ENCODE data around the gene RIC3.
A peak's percentile ranks its signal among the peaks of the same experiment; 100 is the strongest.

The RIC3 gene

GRCh38 chr11:8199676-8200075, 30.9 kb upstream of the RIC3 start:
- no peak for TF ChIP-seq CTCF (IDR thresholded peaks at IDR 0.05)

DNA sequence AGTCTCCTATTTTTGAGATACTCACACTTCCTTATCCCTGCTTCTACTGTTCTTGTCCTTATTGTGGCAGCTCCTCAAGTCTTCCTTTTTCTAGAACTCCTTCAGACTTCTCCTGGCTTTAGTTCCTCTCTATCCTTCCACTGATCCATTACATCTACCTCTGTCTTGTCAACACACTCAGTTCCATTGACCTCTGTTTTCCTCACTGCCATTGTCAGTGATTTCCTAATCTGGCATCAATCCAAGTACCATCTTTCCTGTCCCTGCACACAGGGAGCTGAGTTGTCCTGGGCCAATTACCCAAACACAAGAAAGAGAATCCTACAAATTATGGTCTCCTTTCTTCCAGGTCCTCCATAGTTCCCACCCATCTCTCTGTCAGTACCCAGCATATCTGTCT, 27.9 kb upstream of the RIC3 start:
- TF ChIP-seq CTCF (IDR thresholded peaks at IDR 0.05) = no peak

- no peak for TF ChIP-seq CTCF (IDR thresholded peaks at IDR 0.05)
These were observed 26.1 kb upstream of the RIC3 start for GRCh38 chr11:8194956-8195355.

DNA sequence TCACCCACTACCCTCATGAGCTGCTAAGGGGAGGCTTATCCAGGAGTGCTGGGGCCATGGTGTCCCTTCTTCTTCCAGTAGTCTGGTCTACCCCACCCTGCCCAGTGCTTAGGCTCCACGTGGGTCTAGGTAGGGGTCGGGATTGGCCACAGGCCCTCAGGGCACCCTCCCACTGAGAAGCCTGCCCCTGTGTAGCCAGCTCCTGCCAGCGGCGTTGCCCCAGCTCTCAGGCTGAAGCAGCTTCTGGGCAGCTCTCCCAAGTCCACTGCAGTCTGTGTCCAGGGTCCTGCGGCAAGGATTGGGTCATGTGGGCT, 24.0 kb upstream of the RIC3 start:
- peak; percentile 7; the same call in 1 of the 2 replicates for TF ChIP-seq CTCF (IDR thresholded peaks at IDR 0.05)

- peak; percentile 92 for TF ChIP-seq CTCF (IDR thresholded peaks at IDR 0.05)
These were observed 23.4 kb upstream of the RIC3 start for GRCh38 chr11:8192016-8192895.

- no peak for TF ChIP-seq CTCF (IDR thresholded peaks at IDR 0.05)
These were observed 21.6 kb upstream of the RIC3 start for GRCh38 chr11:8190431-8190830.

GRCh38 chr11:8186429-8186828, 17.6 kb upstream of the RIC3 start:
- TF ChIP-seq CTCF (IDR thresholded peaks at IDR 0.05) = no peak

DNA sequence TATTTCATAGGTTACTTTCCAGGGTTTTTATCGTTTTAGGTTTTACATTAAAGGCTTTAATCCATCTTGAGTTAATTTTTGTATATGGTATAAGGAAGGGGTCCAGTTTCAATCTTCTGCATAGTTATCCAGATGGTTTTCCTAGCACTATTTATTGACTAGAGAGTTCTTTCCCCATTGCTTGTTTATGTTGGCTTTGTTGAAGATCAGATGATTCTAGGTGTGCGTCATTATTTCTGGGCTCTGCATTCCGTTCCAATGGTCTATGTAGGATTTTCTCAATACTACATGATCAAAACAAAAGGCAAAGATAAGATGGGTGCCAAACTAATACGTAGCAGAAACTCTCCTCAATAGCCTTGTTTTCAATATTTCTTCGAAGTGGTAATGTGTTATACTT, 14.3 kb upstream of the RIC3 start:
- TF ChIP-seq CTCF (IDR thresholded peaks at IDR 0.05) = no peak
